HG03103 (cell line): ENCODE measurements around the gene CYP51A1.
"Not testable (repeated sequence)": the region's sequence is repeated elsewhere in the genome, so short reads cannot be mapped to it uniquely, and the experiment has no call there.

Experiments
- ATAC-seq: cut with Tn5 transposase; IDR thresholded peaks from one replicate; pipeline ENCODE4 v1.9.1; 2021; ENCODE audit warnings: low read depth; ENCODE audit not compliant: unreplicated experiment

Gene CYP51A1

DNA sequence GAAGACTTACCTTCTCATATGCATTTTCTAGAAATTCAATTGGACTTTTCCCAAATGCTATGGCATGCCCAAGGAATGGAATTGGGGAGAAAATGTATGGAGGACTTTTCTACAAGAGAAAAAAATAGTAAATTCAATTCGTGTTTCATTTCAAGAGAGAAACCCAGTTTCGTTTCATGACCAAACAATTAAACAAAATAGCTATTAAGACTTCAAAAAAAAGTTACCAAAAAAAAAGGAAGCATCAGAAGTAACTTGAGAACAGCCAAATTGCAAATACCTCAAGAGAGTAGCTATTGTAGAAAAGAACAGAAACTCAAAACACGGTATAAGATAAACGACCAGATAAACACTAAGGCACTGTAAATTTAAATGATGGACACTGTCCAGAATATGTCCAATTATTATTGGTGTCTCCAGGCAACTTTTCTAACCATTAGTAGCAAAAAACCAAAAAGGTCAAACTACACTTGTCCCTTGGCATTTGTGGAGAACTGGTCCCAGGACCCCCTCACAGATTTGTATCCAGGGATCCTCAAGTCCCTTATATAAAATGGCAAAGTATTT lies 2.4 kb downstream of the CYP51A1 start:
- ATAC-seq: no peak

- no peak for ATAC-seq
Observed at GRCh38 chr7:92131093-92131492, 3.2 kb downstream of the CYP51A1 start.

DNA sequence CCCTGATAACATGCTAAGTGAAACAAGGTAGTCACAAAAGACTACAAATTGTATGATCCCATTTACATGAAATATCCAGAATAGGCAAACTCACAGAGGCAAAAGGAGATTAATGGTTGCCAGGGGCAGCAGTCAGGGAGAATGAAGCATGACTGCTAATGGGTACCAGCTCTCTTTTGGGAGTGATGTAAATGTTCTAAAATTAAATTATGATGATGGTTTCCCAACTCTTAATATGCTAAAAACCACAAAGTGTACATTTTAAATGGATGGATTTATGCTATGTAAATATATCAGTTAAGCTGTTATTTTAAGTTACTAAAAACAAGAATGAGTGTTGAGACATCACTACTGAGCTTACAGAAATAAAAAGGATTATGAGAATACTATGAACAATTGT lies 12.6 kb downstream of the CYP51A1 start:
- no peak for ATAC-seq

DNA sequence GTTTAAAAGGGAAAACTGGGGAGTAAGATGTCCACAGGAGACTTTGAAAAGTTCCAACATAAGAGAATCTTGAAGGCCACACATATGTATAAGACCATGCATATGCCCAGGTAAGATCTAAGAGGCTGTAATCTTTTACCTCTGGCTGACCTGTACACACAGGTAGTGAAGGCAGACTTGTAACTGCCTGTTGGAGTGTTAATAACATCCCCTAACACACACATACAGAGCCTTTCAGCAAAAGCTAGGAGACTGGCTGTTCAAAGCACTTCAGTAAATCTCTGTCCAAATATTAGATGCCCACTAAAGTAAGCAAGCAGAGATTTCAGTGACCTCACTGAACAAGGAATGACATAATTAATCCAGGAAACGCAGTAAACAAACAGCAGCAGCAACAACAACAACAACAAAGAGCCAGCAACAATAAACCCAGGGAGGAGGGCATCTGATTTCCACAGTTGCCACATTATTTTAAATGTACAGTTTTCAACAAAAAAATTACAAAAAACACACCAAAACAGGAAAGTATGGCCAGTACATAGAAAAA lies 15.0 kb downstream of the CYP51A1 start:
- ATAC-seq: no peak

DNA sequence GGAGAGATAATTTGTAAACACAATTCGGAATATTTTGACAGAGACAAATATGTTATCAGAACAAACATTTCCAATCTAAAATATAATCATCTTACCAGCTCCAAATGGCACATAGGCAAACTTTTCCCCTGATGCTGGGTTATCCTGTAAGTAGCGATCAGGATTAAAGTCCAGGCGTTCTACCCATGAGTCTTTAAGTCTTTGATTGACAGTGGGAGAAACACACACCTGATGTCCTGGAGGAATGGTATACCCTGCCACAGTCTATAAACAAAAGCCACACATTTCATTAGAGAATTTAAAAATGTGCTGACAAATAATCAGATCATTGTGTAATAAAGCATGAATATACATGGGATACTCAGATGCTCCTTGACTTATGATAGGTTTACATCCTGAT lies 17.3 kb downstream of the CYP51A1 start:
- ATAC-seq: no peak

- no peak for ATAC-seq
Observed at GRCh38 chr7:92115821-92116220, 18.5 kb downstream of the CYP51A1 start.

- ATAC-seq: no peak
Observed at GRCh38 chr7:92110857-92111256, 23.4 kb downstream of the CYP51A1 start.

GRCh38 chr7:92108821-92109220 lies 25.5 kb downstream of the CYP51A1 start:
- no peak for ATAC-seq

DNA sequence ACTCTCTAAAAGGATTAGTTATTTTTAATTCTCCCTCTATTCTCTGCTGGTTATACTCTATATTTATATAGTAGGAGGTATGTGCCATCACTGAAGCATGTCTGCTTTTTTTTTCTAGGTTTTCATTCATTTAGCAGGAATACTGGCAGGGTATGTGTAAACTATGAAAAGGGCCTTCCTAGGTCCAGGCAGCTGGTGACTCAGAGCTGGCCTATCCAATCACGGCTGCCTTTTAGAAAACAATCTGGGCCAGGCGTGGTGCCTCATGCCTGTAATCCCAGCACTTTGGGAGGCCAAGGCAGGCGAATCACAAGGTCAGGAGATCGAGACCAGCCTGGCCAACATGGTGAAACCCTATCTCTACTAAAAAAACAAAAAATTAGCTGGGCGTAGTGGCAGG lies 31.4 kb downstream of the CYP51A1 start:
- not testable (repeated sequence) for ATAC-seq

- no peak for ATAC-seq
Observed at GRCh38 chr7:92100534-92100933, 33.7 kb downstream of the CYP51A1 start.

- no peak for ATAC-seq
Observed at GRCh38 chr7:92095380-92095779, 38.9 kb downstream of the CYP51A1 start.

GRCh38 chr7:92092210-92092609 lies 42.1 kb downstream of the CYP51A1 start:
- no peak for ATAC-seq

GRCh38 chr7:92088266-92088665 lies 46.0 kb downstream of the CYP51A1 start:
- ATAC-seq: no peak

- ATAC-seq: not testable (repeated sequence)
Observed at GRCh38 chr7:92083922-92084321, 50.4 kb downstream of the CYP51A1 start.

DNA sequence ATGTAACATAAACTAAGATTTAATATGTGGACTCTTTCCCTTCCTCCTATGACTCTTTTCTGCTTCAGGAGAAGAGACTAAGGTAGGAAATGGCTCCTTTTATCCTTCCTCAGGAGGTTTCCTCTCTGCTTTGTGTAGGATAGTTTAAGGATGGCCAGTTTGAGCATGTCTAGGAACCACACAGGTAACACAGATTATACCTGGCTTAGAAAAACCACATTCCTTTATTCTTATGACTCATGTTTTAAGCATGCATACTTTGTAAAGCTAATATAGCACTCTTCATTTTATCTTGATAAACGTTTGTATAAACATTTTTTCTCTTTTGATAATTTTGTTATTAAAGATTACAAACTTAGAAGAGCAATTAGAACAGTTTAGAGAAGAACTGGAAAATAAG lies 57.8 kb downstream of the CYP51A1 start:
- no peak for ATAC-seq

GRCh38 chr7:92075455-92076158 lies 58.7 kb downstream of the CYP51A1 start:
- no peak for ATAC-seq

DNA sequence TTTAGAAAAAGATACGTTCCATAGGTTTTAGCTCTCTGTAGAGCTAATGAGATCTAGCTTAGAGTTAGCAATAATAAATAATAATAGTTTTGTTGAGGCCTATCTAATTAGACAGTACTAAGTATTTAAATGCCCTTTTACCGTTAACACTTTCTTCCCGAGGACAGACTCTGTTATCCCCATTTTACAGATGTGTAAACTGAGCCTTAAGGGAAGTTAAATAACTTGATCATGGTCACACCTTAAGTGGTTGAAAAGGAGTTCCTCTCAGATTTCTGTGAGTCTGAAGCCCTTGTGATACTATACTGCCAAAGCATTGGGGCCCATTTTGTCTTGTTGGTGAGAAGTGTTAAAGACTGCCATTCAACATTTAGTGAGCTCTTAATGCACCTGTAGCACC lies 61.6 kb downstream of the CYP51A1 start:
- no peak for ATAC-seq

GRCh38 chr7:92072121-92072520 lies 62.2 kb downstream of the CYP51A1 start:
- ATAC-seq: no peak

DNA sequence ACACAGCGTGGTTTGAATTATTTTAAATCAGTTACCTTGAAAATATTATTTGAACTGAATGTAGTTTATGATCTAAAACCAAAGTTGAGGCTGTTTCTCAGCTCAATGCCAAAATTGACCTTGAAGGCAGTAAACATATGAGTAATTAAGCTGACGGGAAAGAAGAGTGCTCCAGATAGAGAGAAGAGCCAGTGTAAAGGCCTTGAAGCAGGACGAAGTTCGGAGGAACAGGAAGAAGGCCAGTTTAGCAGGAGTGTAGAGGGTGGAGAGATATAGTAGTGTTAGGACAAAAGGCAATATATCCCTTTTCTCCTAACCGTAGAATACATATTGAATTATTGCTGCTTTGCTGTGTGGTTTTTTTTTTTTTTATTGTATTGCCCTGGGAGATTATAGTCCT lies 63.2 kb downstream of the CYP51A1 start:
- no peak for ATAC-seq

- ATAC-seq: no peak
Observed at GRCh38 chr7:92064438-92065029, 69.7 kb downstream of the CYP51A1 start.
